Ovary (tissue), 3 donors: Measurements from ENCODE around the gene MED22.
"Not testable (repeated sequence)": the region's sequence is repeated elsewhere in the genome, so short reads cannot be mapped to it uniquely, and the experiment has no call there.

ENCODE experiments used
- EP300 ChIP-seq: sonication (generic); formaldehyde crosslinking; IDR thresholded peaks from one replicate; pipeline ENCODE4 v1.6.1; 2017; ENCODE audit warnings: antibody characterized with exemption
- POLR2A ChIP-seq: fragments of 450-650 bp; IDR thresholded peaks from one replicate; pipeline ENCODE4 v1.6.1; 2017; ENCODE audit warnings: antibody characterized with exemption, mild to moderate bottlenecking, moderate library complexity
- TF ChIP-seq, protein P1 (sequence below), 3 donors: fragments of 450-650 bp in 2 of 3; fragments of 200-600 bp in 1 of 3; IDR thresholded peaks; one replicate each; pipeline versions ENCODE4 v1.5.1 to v1.8.0; 2016 to 2022; ENCODE audit warnings: antibody characterized with exemption in 3 of 3, mild to moderate bottlenecking in 1 of 3
- donor health status: DM: no; HTN: no; CAD: no.

GRCh38 chr9:133391449-133391848, 43.5 kb upstream of the MED22 start:
- TF ChIP-seq, protein P1, sequence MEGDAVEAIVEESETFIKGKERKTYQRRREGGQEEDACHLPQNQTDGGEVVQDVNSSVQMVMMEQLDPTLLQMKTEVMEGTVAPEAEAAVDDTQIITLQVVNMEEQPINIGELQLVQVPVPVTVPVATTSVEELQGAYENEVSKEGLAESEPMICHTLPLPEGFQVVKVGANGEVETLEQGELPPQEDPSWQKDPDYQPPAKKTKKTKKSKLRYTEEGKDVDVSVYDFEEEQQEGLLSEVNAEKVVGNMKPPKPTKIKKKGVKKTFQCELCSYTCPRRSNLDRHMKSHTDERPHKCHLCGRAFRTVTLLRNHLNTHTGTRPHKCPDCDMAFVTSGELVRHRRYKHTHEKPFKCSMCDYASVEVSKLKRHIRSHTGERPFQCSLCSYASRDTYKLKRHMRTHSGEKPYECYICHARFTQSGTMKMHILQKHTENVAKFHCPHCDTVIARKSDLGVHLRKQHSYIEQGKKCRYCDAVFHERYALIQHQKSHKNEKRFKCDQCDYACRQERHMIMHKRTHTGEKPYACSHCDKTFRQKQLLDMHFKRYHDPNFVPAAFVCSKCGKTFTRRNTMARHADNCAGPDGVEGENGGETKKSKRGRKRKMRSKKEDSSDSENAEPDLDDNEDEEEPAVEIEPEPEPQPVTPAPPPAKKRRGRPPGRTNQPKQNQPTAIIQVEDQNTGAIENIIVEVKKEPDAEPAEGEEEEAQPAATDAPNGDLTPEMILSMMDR (IDR thresholded peaks at IDR 0.05) = not testable (repeated sequence)
- TF ChIP-seq EP300, POLR2A: not testable (repeated sequence)
